GM10248 (cell line): Measurements from ENCODE around the gene NXPH2.

Experiments used
- CTCF ChIA-PET: fragments of 300-600 bp; sonication (Branson Sonifier 250); formaldehyde crosslinking; extraction: SDS; loops from one replicate; lab custom pipeline; 2021; ENCODE audit warnings: antibody characterized with exemption; lab: Yijun Ruan, JAX
- POLR2A ChIA-PET: fragments of 350-650 bp; sonication (Branson Sonifier 250); formaldehyde crosslinking; extraction: SDS; loops from one replicate; lab custom pipeline; 2020; ENCODE audit warnings: antibody characterized with exemption; lab: Yijun Ruan, JAX
- DNase-seq: peaks from one replicate; pipeline ENCODE4 v3.0.0; 2012; ENCODE audit errors: extremely low spot score
- CTCF ChIP-seq: IDR thresholded peaks from 2 replicates; pipeline ENCODE4 v1.5.1; 2012; ENCODE audit warnings: mild to moderate bottlenecking, low read depth; ENCODE audit errors: extremely low read depth, missing control alignments, control extremely low read depth

Gene NXPH2

GRCh38 chr2:138780446-138780880, 273 bp upstream of the NXPH2 start:
- ChIA-PET POLR2A (interaction anchor here (0.6 to 0.7 kb wide), 2 partner anchors 151 to 156 kb away, joined by 3 to 4 read pairs; no protein-coding TSS in a partner anchor), CTCF (no interaction called here)
- TF ChIP-seq CTCF, result no peak
- DNase-seq, result no peak

- no peak for DNase-seq
- ChIA-PET CTCF (interaction anchor here (1.8 kb wide), 1 partner anchor 8 kb away, joined by 7 read pairs; no protein-coding TSS in a partner anchor), POLR2A (no interaction called here)
- TF ChIP-seq CTCF, result no peak
Observed at GRCh38 chr2:138779406-138779780, 797 bp downstream of the NXPH2 start.

- ChIA-PET POLR2A (no interaction called here), CTCF (interaction anchor here (1.2 to 1.8 kb wide), 2 partner anchors 9 to 17 kb away, joined by 3 to 7 read pairs; no protein-coding TSS in a partner anchor)
- no peak for TF ChIP-seq CTCF
- no peak for DNase-seq
Observed at GRCh38 chr2:138777996-138778395, 2.2 kb downstream of the NXPH2 start.

GRCh38 chr2:138775736-138776135, 4.5 kb downstream of the NXPH2 start:
- no peak for TF ChIP-seq CTCF
- no peak for DNase-seq
- POLR2A ChIA-PET, result no interaction called here
- CTCF ChIA-PET, result interaction anchor here (1.3 to 1.8 kb wide), 2 partner anchors 8 to 10 kb away, joined by 5 to 12 read pairs; no protein-coding TSS in a partner anchor

- CTCF ChIA-PET, result interaction anchor here (1.7 kb wide), 1 partner anchor 15 kb away, joined by 7 read pairs; no protein-coding TSS in a partner anchor
- DNase-seq, result no peak
- no peak for TF ChIP-seq CTCF
- POLR2A ChIA-PET, result no interaction called here
Observed at GRCh38 chr2:138771534-138771933, 8.7 kb downstream of the NXPH2 start.

- ChIA-PET POLR2A (no interaction called here), CTCF (interaction anchor here (1.2 to 2.1 kb wide), 2 partner anchors 9 to 20 kb away, joined by 3 to 5 read pairs; no protein-coding TSS in a partner anchor)
- no peak for DNase-seq
- no peak for TF ChIP-seq CTCF
Observed at GRCh38 chr2:138767101-138767500, 13.1 kb downstream of the NXPH2 start.
